ENCODE data around the gene OLIG2.

- TF ChIP-seq CTBP1 (IDR thresholded peaks at IDR 0.05; ENCODE audit: borderline replicate concordance): no peak
- no peak for TF ChIP-seq SUZ12 (IDR thresholded peaks at IDR 0.05)
- no peak for TF ChIP-seq NFRKB (IDR thresholded peaks at IDR 0.05)
- no peak for TF ChIP-seq FOXM1 (IDR thresholded peaks at IDR 0.05; ENCODE audit: borderline replicate concordance)
- no peak for TF ChIP-seq FOXA1 (IDR thresholded peaks at IDR 0.05)
These were observed 26.2 kb downstream of the OLIG2 start for GRCh38 chr21:33051925-33052324.

Data from HEK293T (cell line).